ENCODE results near the gene IFT122. TPM values are rescaled to one million over a fixed set of nuclear protein-coding genes. Genes with fewer than 3 reads are reported as not detected.
"Not testable (repeated sequence)": the region's sequence is repeated elsewhere in the genome, so short reads cannot be mapped to it uniquely, and the experiment has no call there.

Gene IFT122
- total RNA-seq, 1 donor from 2014 or later, result 41.6 TPM

DNA sequence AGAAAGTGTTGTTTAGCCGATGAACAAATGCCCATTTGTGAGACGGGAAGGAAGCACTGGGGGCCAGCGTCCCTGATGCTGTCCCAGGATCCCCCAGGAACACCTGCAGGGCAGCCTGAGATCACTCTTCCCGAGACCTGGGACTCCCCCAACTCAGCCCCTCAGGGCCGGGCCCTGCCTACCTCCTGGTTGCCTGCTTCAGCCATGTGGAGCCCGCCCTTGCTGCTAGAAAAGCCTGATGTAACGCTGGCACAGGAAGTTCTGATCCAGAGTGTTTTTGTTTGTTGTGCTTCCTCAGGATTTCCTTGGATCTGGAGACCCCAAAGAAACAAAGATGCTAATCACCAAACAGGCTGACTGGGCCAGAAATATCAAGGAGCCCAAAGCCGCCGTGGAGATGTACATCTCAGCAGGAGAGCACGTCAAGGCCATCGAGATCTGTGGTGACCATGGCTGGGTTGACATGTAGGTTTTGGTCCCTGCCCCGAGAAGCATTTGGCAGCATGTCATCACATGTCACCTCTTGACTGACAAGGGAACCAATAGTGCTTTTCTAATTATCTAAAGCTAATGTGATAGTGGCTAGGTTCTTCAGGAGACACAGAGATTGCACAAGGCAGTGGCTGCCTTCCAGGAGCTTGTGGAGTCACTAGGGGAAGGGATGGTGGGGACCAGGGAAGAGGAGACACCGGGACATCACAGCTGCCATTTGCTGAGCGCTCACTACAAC lies 59.7 kb downstream of the IFT122 start:
- H3K27ac Mint-ChIP-seq; H3K9me3 Mint-ChIP-seq; H3K27me3 Mint-ChIP-seq; H3K4me3 Mint-ChIP-seq; DNase-seq (ENCODE audit: extremely low spot score, unreplicated experiment); H3K4me1 Mint-ChIP-seq (ENCODE audit: unreplicated experiment); H3K36me3 Mint-ChIP-seq: not testable (repeated sequence)

DNA sequence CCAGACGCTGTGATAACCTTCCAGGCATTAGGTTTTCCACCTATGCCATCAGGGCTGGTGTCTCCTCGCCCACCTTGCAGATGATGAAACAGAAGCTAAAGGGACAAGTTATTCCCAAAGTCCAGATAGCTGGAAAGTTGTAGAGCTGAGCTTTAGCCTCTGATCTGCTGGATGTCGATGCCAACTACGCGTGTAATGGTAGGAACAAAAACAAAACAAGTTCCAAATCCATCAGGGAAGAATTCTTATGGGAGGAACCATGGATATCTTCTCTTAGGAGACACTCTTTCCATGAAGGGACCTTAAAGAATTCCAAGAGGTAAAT lies 60.3 kb downstream of the IFT122 start:
- DNase-seq (ENCODE audit: extremely low spot score, unreplicated experiment), result no peak
- Mint-ChIP-seq H3K9me3 (no peaks in the 10 kb centered on the region), H3K4me3 (no peak overlapping the region), H3K36me3 (peaks cover 7% of the 10 kb centered on the region), H3K4me1 (ENCODE audit: unreplicated experiment) (no peaks in the 10 kb centered on the region), H3K27ac (no peak overlapping the region), H3K27me3 (no peaks in the 10 kb centered on the region)
- TF ChIP-seq, protein P1, sequence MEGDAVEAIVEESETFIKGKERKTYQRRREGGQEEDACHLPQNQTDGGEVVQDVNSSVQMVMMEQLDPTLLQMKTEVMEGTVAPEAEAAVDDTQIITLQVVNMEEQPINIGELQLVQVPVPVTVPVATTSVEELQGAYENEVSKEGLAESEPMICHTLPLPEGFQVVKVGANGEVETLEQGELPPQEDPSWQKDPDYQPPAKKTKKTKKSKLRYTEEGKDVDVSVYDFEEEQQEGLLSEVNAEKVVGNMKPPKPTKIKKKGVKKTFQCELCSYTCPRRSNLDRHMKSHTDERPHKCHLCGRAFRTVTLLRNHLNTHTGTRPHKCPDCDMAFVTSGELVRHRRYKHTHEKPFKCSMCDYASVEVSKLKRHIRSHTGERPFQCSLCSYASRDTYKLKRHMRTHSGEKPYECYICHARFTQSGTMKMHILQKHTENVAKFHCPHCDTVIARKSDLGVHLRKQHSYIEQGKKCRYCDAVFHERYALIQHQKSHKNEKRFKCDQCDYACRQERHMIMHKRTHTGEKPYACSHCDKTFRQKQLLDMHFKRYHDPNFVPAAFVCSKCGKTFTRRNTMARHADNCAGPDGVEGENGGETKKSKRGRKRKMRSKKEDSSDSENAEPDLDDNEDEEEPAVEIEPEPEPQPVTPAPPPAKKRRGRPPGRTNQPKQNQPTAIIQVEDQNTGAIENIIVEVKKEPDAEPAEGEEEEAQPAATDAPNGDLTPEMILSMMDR (conservative IDR thresholded peaks at IDR 0.05), result no peak

DNA sequence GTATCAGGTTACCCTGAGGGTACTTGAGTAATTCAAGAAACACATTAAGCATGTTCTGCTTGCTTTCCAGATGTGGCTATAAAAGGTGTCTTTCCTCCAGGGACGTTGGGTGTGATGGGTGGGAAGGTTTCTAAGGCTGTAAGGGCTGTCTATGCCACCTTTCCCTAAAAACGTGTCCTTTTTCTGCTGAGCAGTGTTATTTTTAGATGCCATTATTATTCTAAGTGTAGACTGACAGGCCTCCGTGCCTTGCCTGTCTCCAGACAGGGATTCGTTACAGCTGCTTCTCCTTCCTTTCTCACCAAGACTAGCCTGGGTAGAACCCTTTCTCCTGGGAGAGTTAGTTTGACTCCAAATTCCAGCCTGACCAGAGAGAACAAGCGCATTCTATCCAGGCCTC lies 61.6 kb downstream of the IFT122 start:
- Mint-ChIP-seq H3K36me3 (peaks cover 7% of the 10 kb centered on the region), H3K27me3 (no peaks in the 10 kb centered on the region), H3K9me3 (no peaks in the 10 kb centered on the region), H3K27ac (no peak overlapping the region), H3K4me1 (ENCODE audit: unreplicated experiment) (no peaks in the 10 kb centered on the region), H3K4me3 (no peak overlapping the region)
- TF ChIP-seq, protein P1 (conservative IDR thresholded peaks at IDR 0.05), result no peak
- no peak for DNase-seq (ENCODE audit: extremely low spot score, unreplicated experiment)

DNA sequence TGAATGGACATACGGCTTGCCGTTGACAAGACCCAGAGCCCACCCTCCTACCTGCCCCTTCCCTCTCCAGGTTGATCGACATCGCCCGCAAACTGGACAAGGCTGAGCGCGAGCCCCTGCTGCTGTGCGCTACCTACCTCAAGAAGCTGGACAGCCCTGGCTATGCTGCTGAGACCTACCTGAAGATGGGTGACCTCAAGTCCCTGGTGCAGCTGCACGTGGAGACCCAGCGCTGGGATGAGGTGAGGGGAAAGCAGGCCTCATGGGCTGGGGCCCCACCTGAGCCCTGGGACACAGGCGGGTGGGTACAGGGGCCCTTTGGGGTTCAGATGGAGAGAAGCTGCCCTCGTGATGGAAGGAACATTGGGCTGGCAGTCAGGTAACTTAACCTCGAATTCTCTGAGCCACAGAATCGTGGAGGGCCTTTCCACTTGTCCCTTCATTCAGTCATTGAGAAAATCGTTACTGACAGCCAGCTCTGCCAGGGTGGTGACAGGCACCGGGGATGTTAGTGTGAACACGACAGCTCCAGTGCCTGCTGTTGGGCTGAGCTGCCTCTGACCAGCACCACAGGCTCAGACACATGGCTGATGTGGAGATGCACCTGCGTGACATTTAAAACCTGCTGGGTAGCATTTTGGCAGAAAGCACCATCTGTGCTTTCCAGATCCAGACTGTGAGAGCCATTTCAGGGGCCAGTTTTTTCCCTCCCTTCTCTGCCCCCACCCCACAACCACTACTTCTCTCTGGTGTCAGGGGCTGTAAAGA lies 62.8 kb downstream of the IFT122 start:
- no peak for DNase-seq (ENCODE audit: extremely low spot score, unreplicated experiment)
- H3K27ac Mint-ChIP-seq, result no peak overlapping the region
- no peaks in the 10 kb centered on the region for H3K4me1 Mint-ChIP-seq (ENCODE audit: unreplicated experiment)
- H3K27me3 Mint-ChIP-seq, result no peaks in the 10 kb centered on the region
- no peak overlapping the region for H3K4me3 Mint-ChIP-seq
- no peaks in the 10 kb centered on the region for H3K9me3 Mint-ChIP-seq
- peaks cover 7% of the 10 kb centered on the region for H3K36me3 Mint-ChIP-seq
- TF ChIP-seq, protein P1 (conservative IDR thresholded peaks at IDR 0.05), result no peak

DNA sequence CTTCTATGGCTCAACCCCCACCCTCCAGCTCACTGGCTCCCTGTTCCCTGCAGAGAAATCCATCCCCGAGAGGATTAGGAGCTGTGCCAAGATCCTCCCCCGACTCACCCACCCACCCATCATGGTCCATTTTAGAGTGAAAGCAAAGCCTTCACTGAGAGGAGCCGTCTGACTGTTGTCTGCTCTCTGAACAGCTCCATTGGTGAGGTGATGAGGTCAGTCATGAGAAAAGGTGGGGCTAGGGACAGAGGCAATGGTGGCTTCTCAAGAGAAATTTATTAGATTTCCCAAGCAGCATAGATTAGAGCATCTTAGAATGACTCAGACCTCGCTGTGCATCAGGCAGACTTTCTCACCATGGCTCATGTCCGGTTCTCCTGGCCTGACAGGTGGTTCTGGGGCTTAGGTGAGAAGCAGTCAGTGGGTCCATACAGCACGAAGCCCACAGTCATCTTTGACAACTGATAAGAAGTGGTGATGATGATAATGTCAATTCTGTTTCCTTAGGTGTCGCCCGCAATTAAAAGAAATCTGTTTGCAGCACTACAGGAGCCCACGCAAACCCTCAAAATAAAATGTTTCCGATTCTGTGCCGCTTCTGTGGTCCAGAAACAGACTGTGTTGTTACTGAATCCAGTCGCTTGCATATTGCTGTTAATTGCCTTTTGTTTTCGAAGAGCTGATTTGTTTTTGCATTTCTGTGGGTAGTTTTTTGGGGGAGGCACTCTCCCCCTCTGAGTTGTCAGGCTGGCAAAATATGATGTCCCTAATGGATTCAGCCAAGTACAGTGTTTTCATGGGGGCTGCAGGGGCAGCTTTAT lies 63.7 kb downstream of the IFT122 start:
- no peaks in the 10 kb centered on the region for H3K27me3 Mint-ChIP-seq
- peaks cover 7% of the 10 kb centered on the region for H3K36me3 Mint-ChIP-seq
- TF ChIP-seq, protein P1 (conservative IDR thresholded peaks at IDR 0.05), result no peak
- no peaks in the 10 kb centered on the region for H3K4me1 Mint-ChIP-seq (ENCODE audit: unreplicated experiment)
- H3K27ac Mint-ChIP-seq, result no peak overlapping the region
- no peaks in the 10 kb centered on the region for H3K9me3 Mint-ChIP-seq
- DNase-seq (ENCODE audit: extremely low spot score, unreplicated experiment), result no peak
- H3K4me3 Mint-ChIP-seq, result no peak overlapping the region

Measured in type B pancreatic cell (in vitro differentiated cells).